Measurements from ENCODE around the gene MMEL1. TPM values are rescaled to one million over a fixed set of nuclear protein-coding genes. Genes with fewer than 3 reads are reported as not detected.

The MMEL1 gene
- total and polyA plus RNA-seq, 2 donors (not counting 1 experiment from before 2014, with no cell fraction given): not detected

GRCh38 chr1:2639607-2640521 lies 7.0 kb upstream of the MMEL1 start:
- H3K4me1 ChIP-seq (ENCODE audit: control insufficient read depth in 2 of 2, insufficient read depth in 2 of 2, low read length in 2 of 2): peaks cover 13 to 17% of the 10 kb centered on the region in 2 donors
- H3K4me1 Mint-ChIP-seq: peaks cover 12% of the 10 kb centered on the region
- POLR2A ChIA-PET: interaction anchor here (1.6 kb wide), 1 partner anchor 84 kb away, joined by 5 read pairs; the partner anchor contains the start of gene TNFRSF14
- H3K4me3 Mint-ChIP-seq: peak overlapping the region; percentile 13
- peaks cover 0 to 3% (median 0%) of the 10 kb centered on the region in 4 experiments for H3K27me3 ChIP-seq (replicated peaks in 1 of 4; ENCODE audit: control extremely low read depth in 1 of 4, control insufficient read depth in 3 of 4, insufficient read depth in 4 of 4, low read length in 3 of 4)
- CTCF ChIA-PET: interaction anchor here (1.0 to 1.1 kb wide), 2 partner anchors 53 to 85 kb away, joined by 4 read pairs; no protein-coding TSS in a partner anchor
- H3K9ac ChIP-seq (ENCODE audit: low read length): no peak overlapping the region
- H3K9me3 Mint-ChIP-seq (ENCODE audit: insufficient read depth): no peaks in the 10 kb centered on the region
- H3K4me2 ChIP-seq (replicated peaks; ENCODE audit: low read depth, low read length, poor library complexity, severe bottlenecking): no peak overlapping the region
- H3K27ac Mint-ChIP-seq: no peak overlapping the region
- 85% methylated on average over 24 of the region's 26 CpGs for WGBS (ENCODE audit: insufficient coverage)
- no peaks in the 10 kb centered on the region for H3K27me3 Mint-ChIP-seq
- peaks cover 13% of the 10 kb centered on the region for H4K20me1 ChIP-seq (ENCODE audit: control insufficient read depth, insufficient read depth, low read length, poor library complexity, severe bottlenecking)
- H3K4me3 ChIP-seq (ENCODE audit: control extremely low read depth in 1 of 5, extremely low read depth in 1 of 5, insufficient read depth in 1 of 5, low read depth in 2 of 5, low read length in 4 of 5): no peak overlapping the region
- no peak for DNase-seq
- ATAC-seq (ENCODE audit: low read depth): no peak
- no peak overlapping the region for H3K27ac ChIP-seq (ENCODE audit: low read length in 2 of 2)
- no peak for TF ChIP-seq EZH2 (IDR thresholded peaks at IDR 0.05; ENCODE audit: borderline replicate concordance, insufficient read depth, low read depth, low read length, poor library complexity, severe bottlenecking)
- TF ChIP-seq CTCF (IDR thresholded peaks at IDR 0.05): no peak
- no peak overlapping the region for H2AFZ ChIP-seq (ENCODE audit: insufficient read depth, low read depth, low read length, poor library complexity, severe bottlenecking)
- peaks cover 15% of the 10 kb centered on the region for H3K79me2 ChIP-seq (ENCODE audit: control insufficient read depth, insufficient read depth, low read length)
- H3K9me3 ChIP-seq (ENCODE audit: control extremely low read depth in 1 of 3, control insufficient read depth in 2 of 3, insufficient read depth in 1 of 3, low read length in 2 of 3): peaks cover 0 to 26% (median 10%) of the 10 kb centered on the region in 3 donors
- H3K36me3 ChIP-seq (replicated peaks in 1 of 2; ENCODE audit: control extremely low read depth in 1 of 2, control insufficient read depth in 1 of 2, extremely low read depth in 1 of 2, insufficient read depth in 2 of 2, low read length in 1 of 2): no peaks in the 10 kb centered on the region
- intact Hi-C loops (cut with micrococcal nuclease): loop anchor here (10.0 kb wide), 2 partner anchors 445 to 985 kb away; partner anchors contain the start of genes FAAP20 and TPRG1L

GRCh38 chr1:2639203-2639602 lies 6.4 kb upstream of the MMEL1 start:
- H3K4me3 ChIP-seq (ENCODE audit: control extremely low read depth in 1 of 5, extremely low read depth in 1 of 5, insufficient read depth in 1 of 5, low read depth in 2 of 5, low read length in 4 of 5): no peak overlapping the region
- no peak overlapping the region for H2AFZ ChIP-seq (ENCODE audit: insufficient read depth, low read depth, low read length, poor library complexity, severe bottlenecking)
- peaks cover 15% of the 10 kb centered on the region for H3K79me2 ChIP-seq (ENCODE audit: control insufficient read depth, insufficient read depth, low read length)
- H3K9me3 Mint-ChIP-seq (ENCODE audit: insufficient read depth): no peaks in the 10 kb centered on the region
- ChIA-PET POLR2A (no interaction called here), CTCF (no interaction called here)
- TF ChIP-seq CTCF (IDR thresholded peaks at IDR 0.05) (no peak), EZH2 (IDR thresholded peaks at IDR 0.05; ENCODE audit: borderline replicate concordance, insufficient read depth, low read depth, low read length, poor library complexity, severe bottlenecking) (no peak)
- H3K9ac ChIP-seq (ENCODE audit: low read length): no peak overlapping the region
- peaks cover 13 to 17% of the 10 kb centered on the region in 2 donors for H3K4me1 ChIP-seq (ENCODE audit: control insufficient read depth in 2 of 2, insufficient read depth in 2 of 2, low read length in 2 of 2)
- no peak overlapping the region for H3K4me2 ChIP-seq (replicated peaks; ENCODE audit: low read depth, low read length, poor library complexity, severe bottlenecking)
- H3K4me1 Mint-ChIP-seq: peaks cover 12% of the 10 kb centered on the region
- WGBS (ENCODE audit: insufficient coverage): 72% methylated on average over 11 of the region's 11 CpGs
- H4K20me1 ChIP-seq (ENCODE audit: control insufficient read depth, insufficient read depth, low read length, poor library complexity, severe bottlenecking): peaks cover 13% of the 10 kb centered on the region
- no peaks in the 10 kb centered on the region for H3K36me3 ChIP-seq (replicated peaks in 1 of 2; ENCODE audit: control extremely low read depth in 1 of 2, control insufficient read depth in 1 of 2, extremely low read depth in 1 of 2, insufficient read depth in 2 of 2, low read length in 1 of 2)
- DNase-seq (no peak), ATAC-seq (ENCODE audit: low read depth) (no peak)
- peaks cover 0 to 3% (median 1%) of the 10 kb centered on the region in 4 experiments for H3K27me3 ChIP-seq (replicated peaks in 1 of 4; ENCODE audit: control extremely low read depth in 1 of 4, control insufficient read depth in 3 of 4, insufficient read depth in 4 of 4, low read length in 3 of 4)
- no peak overlapping the region for H3K27ac ChIP-seq (ENCODE audit: low read length in 2 of 2)
- H3K27ac Mint-ChIP-seq: no peak overlapping the region
- peaks cover 0 to 26% (median 10%) of the 10 kb centered on the region in 3 donors for H3K9me3 ChIP-seq (ENCODE audit: control extremely low read depth in 1 of 3, control insufficient read depth in 2 of 3, insufficient read depth in 1 of 3, low read length in 2 of 3)
- no peaks in the 10 kb centered on the region for H3K27me3 Mint-ChIP-seq
- intact Hi-C loops (cut with micrococcal nuclease): no loop called here
- no peak overlapping the region for H3K4me3 Mint-ChIP-seq

All from B cell (primary cell).